Stimulated activated CD4-positive, alpha-beta T cell treated with anti-CD3 and anti-CD28 coated beads, Interleukin-2, amount 100 ng/mL, for 48 hours (primary cell): ENCODE data around the gene FBF1.
"Not testable (repeated sequence)": the region's sequence is repeated elsewhere in the genome, so short reads cannot be mapped to it uniquely, and the experiment has no call there.

Source experiments
- DNase-seq, 2 donors: peaks; one replicate each; pipeline ENCODE4 v3.0.0-alpha.2; 2020

FBF1 gene, protein sequence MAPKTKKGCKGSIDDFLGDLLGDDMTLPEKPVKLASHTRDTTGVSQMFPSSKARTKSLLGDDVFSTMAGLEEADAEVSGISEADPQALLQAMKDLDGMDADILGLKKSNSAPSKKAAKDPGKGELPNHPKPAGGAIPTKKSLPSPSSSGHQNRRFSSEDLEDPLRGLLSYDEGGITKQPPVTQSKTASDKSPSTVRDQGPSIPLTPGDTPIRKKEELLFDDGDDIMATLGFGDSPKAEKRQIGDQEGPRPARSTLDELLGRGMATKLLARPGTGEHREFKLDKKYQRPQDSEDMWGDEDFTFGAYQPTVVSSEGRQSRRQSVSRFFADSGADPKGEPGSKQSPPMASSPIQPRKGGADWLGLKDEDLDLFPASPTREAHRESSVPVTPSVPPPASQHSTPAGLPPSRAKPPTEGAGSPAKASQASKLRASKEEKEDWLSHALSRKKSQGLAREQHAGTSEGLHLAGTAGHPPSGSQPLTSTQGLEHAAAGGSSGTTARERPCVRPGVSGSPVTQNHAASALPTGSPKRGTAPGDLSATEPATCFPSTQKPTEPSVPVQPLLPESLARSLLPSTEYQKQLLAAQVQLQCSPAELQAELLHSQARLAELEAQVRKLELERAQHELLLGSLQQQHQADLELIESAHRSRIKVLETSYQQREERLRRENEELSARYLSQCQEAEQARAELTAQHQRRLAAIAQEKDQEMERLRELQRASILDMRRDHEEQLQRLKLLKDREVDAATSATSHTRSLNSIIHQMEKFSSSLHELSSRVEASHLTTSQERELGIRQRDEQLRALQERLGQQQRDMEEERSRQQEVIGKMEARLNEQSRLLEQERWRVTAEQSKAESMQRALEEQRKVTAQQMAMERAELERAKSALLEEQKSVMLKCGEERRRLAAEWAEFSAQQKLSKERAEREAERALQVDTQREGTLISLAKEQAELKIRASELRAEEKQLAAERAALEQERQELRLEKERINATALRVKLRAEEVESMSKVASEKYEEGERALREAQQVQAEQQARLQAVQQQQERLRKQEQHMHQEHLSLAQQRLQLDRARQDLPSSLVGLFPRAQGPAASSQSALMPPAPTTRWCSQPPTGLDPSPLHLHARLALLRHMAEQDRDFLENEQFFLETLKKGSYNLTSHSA

GRCh38 chr17:75940727-75941441 is at the start of gene FBF1:
Gene FBF1, minus strand, starts transcription at chr17:75941042. Its CDS starts 2,893 bp downstream, at chr17:75938149.
- DNase-seq = peak; percentile 84 to 85

DNA sequence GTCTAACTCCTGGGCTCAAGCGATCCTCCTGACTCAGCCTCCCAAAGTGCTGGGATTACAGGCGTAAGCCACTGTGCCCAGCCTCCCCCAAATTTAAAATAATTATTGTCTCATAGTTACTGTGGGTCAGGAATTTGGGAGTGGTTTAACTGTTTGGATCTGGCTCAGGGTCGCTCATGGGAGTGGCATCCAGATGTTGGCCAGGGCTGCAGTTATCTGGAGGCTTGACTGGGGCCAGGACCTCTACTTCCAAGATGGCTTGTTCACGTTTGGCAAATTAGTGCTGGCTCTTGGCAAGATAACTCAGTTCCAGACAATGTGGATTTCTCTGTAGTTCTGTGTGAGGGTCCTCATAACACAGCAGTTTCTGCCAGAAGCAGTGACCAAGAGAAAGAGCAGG is 46.2 kb upstream of the FBF1 start:
- DNase-seq = no peak

DNA sequence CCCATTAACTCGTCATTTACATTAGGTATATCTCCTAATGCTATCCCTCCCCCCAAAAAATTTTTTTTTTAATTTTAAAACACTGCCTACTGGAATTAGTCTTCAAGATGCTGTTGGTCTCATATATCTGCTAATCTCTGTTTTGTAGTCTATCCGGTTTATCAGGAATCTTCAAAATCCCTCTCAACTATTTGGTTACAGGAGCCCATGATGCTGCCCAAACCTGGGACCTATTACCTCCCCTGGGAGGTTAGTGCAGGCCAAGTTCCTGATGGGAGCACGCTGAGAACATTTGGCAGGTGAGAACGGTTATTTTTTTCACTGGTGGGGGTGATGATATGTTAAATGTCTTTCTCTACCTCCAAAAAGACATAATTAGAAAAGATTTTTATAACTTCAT is 45.1 kb upstream of the FBF1 start:
- no peak for DNase-seq

GRCh38 chr17:75983501-75984181 is 42.8 kb upstream of the FBF1 start:
- DNase-seq = no peak

DNA sequence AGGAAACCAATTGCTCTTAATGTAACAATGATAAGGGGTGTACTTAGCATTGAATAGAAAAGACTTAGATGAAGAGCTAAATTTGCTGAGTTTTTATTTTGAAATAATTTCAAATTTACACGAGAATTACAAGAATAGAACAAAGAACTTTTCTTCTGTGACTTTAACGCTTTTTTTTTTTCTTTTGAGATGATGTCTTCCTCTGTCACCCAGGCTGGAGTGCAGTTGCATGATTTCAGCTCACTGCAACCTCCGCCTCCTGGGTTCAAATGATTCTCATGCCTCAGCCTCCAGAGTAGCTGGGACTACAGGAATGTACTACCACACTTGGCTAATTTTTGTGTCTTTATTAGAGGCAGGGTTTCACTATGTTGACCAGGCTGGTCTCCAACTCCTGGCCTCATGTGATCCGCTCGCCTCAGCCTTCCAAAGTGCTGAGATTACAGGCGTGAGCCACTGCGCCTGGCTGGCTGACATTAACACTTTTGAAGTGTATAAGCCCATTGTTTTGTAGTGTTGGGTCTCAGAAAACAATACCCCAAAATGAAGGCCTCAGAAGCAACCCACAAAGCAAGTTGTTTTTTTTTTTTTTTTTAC is 40.3 kb upstream of the FBF1 start:
- DNase-seq = no peak

- DNase-seq = no peak
Observed at GRCh38 chr17:75980188-75981018, 39.6 kb upstream of the FBF1 start.

- DNase-seq = no peak
Observed at GRCh38 chr17:75979705-75980187, 38.9 kb upstream of the FBF1 start.

DNA sequence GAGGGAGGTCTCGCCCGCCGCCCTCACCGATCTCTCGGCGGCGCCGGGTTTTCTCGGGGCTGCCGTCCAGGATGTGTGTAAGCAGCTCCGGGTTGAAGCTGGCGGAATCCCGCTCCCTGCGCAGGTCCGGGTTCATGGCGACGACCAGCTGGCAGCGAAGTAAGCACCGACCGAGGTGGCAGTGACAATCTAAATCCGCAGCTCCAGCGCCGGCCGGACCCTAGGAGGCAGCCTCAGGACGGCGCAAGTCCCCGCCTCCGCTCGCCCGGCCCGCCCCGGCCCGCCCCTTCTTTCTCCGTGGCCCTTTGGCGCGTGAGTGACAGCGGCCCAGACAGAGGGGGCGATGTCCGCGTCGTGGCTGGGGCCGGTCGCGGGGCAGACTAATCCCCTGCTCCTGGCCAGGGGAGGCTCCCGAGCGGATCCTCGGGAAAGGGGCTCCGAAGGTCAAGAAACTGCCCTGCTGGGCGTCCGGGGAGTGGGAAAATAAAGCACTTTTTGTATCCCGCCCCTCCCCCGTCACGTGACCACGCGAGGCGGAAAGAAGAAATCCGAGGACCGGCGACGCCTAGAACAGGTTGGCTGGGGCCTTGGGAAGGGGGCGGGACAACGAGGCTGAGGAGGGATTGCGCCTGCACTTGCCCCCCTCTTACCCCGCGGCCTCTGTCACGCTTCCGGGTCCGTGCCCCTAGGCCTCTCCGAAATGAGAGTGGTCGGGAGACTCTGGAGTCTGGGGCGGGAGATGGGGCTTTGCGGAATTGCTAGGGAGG is 38.3 kb upstream of the FBF1 start, which contains the start of the genes ACOX1 and TEN1:
ACOX1 (minus strand) TSS at position 229 of the 767 bp plus-strand sequence; CDS start at position 136, 93 bp downstream.
TEN1 (plus strand) TSS at position 303 of the 767 bp plus-strand sequence. CDS start 6,953 bp downstream, outside the sequence.
- DNase-seq = peak; percentile 92 to 96

DNA sequence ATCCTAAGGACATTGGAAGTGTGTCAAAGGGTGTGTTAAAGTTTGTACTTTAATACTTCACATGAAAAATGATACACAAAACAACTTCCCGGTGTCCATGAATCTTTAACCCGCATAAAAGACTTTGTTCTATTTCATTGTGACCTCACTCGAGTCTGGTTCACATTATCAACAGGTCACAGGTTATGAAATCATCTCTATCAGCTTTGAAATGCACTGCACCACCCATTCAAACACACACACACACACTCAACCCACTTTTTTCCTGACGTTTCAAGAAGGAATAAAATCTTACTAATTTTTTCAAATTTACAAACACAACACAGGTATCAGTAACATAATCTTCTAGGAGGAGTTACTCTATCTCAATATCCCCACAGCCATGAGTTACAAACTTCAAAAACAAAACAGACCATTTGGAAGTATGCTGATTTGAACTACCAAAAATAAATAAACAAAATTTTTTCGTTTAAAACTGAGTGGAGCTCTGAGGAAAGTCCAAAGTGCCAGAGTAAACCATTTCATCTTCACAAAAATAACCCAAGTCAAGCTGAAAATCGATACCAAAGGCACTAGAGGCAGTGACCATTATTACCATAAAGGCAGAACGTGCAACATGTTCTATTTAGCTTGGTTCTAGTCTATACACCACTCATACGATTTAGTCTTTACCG is 35.5 kb upstream of the FBF1 start:
- DNase-seq = no peak

DNA sequence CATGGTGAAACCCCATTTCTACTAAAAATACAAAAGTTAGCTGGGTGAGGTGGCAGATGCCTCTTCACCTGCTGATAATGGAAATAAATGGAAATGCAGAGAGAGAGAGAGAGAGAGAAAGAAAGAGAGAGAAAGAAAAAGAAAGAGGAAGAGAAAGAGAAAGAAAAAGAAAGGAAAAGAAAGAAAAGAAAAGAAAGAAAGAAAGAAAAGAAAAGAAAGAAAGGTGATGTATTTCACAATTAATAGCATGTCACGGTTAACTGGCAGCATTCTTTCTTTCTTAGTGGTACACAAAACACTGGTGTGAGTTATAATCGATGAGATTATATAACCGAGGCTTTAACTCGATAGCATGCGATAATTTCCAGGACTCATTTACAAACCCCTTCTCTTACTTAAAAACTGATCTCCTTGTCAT is 34.9 kb upstream of the FBF1 start:
- no peak for DNase-seq

- DNase-seq = not testable (repeated sequence)
Observed at GRCh38 chr17:75975187-75975586, 34.3 kb upstream of the FBF1 start.

DNA sequence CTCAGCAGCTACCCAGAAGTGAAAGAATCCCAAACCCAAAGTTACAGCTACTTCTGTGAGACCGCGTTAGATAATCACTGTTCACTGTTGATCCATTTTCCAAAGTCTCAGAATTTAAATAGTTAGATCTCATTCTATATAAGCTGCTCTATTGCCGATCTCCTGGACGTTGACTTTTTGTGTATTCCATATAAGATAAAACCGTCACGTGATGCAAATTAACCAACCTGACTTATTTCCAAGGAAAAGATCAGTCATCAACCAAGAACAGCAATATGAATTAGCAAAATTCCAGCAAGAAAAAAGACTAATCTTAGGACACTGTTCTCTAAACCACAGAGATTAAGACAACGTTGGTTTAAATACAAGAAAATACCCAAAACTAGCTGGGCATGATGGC is 29.8 kb upstream of the FBF1 start:
- DNase-seq = no peak

DNA sequence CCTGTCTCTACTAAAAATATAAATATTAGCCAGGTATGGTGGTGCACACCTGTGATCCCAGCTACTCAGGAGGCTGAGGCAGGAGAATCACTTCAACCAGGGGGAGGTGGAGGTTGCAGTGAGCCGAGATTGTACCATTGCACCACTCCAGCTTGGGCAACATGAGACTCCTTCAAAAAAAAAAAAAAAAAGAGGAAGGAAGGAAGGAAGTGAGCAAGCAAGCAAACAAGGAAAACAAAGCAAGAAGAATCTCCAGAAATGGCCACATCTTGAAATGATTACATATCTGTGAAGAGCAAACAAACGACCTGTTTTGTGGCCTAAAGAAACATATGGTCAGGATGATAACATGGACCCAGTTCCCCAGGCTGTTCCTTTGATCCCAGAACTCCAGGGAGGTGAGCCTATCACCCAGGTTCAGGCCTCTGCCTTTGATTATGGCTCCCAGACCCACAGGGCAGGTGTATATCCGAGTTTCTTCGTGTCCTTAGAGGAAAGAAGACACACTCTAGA is 29.2 kb upstream of the FBF1 start:
- no peak for DNase-seq

GRCh38 chr17:75969044-75969443 is 28.2 kb upstream of the FBF1 start:
- not testable (repeated sequence) for DNase-seq

DNA sequence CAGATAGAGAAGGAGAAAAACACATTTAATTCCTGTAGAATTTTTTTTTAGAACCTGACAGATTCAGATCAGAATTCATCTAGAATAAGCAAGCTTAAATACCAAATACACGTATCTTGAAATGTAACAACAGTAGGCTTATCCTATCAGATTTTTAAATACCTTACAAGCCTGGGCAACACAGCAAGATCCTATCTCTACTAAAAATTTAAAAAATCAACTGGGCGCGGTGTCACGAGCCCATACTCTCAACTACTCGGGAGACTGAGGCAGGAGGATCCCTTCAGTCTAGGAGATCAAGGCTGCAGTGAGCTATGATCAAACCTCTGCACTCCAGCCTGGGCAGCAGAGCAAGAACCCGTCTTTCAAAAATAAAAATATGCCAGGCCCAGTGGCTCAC is 24.6 kb upstream of the FBF1 start:
- no peak for DNase-seq

DNA sequence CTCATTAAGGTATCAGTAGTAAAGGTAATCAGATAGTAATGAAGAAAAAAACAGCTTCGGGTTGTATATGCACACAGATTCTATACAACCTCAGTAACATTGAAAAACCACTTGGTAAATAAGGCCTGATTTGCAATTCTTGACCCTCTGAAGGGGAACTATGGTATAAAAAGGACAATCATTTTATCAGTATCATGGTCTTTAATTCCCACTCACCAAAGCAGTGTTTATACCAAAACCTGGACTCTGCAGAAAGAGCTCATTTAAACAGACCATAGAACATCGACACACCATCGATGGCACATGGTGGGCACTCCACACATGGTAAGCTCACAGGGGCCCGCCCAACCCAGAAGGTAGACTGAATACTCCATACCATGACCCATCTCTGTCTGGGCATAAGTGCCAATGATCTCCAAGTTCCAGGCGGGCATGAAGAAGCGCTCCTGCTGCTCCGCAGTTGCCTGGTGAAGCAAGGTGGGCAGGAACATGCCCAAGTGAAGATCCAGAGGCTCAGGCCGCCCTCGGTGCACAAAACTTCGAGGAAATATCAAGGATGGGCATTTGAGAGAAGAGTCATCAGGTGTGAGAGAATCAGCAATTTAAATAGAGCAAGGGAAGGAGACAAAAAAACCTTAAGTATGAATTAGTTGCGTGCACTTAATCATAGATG is 19.1 kb upstream of the FBF1 start:
- no peak for DNase-seq

DNA sequence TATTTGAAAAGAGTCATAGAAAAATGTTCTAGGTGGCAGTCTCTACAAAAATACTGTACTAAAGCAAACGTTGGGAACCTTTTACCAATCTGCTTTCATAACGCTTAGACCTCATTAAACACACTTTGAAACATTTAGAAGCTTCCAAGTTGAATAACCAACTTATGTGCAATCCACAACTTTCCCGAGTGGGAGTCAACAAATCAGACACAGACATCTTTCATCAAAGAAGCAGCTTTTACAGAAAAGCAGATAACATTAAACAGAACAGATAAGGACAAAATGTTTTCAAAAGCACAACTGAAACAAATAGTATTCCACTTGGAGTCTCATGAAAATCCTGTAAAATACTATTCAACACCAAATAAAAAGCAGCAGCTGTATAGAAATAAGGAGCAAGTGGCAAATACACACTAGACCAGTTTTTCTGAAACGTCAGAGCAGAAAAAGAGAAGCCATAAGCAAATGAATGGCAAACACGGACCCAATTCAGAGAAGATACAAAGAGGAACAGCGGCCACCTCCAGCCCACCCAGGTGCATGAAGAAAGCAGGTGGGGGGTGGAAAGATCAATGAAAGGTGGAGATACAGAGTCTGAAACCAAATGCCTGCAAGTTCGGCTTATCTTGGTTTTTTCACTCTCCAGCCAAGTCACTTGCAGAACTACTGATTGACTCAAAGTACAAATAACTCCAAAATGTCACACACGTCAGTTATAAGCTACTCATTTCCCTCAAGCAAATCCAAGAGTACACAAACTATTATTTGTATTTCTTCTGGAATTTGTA is 18.4 kb upstream of the FBF1 start:
- no peak for DNase-seq
